ENCODE measurements around the gene THBD.

DNA sequence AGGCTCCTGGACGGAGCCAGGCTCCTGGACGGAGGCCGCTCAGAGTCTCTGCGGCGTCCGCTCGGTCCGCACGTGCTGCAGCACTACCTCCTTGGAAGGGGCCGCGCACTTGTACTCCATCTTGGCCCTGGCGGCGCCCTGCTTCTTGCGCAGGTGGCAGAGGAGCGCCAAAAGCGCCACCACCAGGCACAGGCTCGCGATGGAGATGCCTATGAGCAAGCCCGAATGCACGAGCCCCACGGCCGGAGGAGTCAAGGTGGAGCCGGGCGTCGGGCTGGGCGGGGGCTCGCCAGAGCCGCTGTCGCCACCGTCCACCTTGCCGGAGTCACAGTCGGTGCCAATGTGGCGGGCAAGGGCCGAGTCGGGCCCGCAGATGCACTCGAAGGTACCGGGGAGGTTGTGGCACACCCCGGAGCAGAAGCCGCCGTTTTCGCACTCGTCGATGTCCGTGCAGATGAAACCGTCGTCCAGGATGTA, 1.7 kb downstream of the THBD start:
- TF ChIP-seq EZH2phosphoT487 (IDR thresholded peaks at IDR 0.05; ENCODE audit: low read depth, severe bottlenecking, unreplicated experiment) (no peak), EZH2 (IDR thresholded peaks at IDR 0.05; ENCODE audit: borderline replicate concordance) (no peak)
